Suppressor macrophage treated with lipopolysaccharide for 1 hour (primary cell): Measurements from ENCODE around the gene UBALD2.
"Not testable (repeated sequence)": the region's sequence is repeated elsewhere in the genome, so short reads cannot be mapped to it uniquely, and the experiment has no call there.

Experiments used
- DNase-seq, 3 donors: peaks; one replicate each; pipeline ENCODE4 v3.0.0-alpha.2; 2020 to 2022

UBALD2 gene

DNA sequence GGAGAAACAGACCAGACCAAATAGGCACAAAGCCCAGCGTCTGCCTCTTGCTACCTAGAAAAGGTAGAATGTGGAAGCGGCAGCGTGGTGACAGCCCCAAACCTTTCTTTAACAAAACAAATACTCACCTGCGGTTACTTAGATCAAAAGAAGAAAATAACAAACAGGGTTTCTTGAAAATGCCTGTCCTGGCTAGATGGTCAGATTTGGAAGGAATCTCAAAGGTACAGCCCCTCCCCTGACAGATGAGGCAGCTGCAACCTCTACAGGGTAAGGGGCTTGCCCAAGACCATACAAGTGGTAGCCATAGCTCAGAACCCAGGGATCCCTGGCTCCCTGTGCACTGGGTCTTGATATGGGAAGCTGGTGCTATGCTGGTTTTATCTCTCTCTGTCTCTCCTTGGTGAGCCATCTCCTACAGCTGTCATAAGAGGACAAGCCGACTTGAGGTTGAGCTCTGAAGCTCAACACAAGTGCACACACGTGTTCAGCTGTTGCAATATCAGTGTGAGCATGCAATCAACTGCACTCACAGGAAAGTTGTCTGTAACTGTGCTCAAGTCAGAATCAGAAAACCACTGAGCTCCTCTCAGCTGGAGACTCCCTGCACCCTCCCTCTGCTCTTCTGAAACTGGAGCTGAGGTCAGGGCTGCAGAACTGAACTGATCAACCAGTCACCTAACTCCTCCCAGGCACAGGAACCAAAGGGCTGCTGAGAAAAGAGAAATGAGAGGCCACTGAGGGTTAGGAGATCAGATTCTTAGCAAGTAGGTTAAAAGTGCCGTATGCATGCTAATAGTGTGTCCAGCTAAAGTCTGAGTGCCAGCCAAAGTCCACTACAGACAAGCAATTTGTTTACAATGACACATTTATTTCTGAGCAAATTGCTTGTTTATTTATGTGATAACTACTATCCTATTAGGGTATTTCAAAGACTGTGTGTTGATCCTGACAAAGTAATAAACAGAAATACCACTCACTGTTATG is 18.8 kb upstream of the UBALD2 start:
- peak; percentile 65 to 75 (median 70) for DNase-seq

DNA sequence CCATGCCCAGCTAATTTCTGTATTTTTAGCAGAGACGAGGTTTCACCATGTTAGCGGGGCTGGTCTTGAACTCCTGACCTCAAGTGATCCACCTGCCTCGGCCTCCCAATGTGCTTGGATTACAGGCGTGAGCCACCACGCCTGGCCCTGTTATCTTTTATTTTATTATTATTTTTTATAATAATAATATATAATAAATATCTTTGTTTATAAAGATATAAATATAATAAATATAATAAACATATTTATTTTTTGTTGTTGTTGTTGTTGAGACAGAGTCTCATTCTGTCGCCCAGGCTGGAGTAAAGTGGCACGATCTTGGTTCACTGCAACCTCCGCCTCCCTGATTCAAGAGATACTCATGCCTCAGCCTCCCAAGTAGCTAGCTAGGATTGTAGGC is 17.8 kb upstream of the UBALD2 start:
- DNase-seq, result no peak

GRCh38 chr17:76248013-76248782 is 16.9 kb upstream of the UBALD2 start:
- no peak for DNase-seq

- DNase-seq, result no peak
Measured at GRCh38 chr17:76250141-76250540, 15.0 kb upstream of the UBALD2 start.

DNA sequence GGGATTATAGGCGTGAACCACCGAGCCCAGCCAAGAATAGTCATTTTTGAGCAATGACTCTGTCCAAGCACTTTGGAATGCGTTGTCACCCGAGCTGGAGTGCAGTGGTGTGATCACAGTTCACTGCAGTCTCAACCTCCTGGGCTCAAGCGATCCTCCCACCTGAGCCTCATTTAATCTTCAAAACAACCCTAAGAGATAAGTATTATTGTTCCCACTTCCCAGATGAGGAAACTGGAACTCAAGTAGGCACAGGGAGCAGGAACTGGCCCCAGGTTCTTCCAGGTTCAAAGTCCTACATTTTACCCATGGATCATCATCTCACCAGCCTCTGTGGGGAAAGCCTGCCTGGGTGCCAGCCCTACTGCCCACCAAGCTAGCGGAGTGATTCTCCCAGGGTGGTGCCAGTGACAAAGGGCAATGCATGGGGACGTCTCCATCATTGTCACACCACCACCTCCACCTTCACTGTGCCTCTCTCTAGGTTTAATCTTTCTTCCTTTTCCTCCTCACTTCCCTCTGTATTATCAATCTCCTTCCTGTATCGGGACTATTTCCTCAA is 13.6 kb upstream of the UBALD2 start:
- no peak for DNase-seq

DNA sequence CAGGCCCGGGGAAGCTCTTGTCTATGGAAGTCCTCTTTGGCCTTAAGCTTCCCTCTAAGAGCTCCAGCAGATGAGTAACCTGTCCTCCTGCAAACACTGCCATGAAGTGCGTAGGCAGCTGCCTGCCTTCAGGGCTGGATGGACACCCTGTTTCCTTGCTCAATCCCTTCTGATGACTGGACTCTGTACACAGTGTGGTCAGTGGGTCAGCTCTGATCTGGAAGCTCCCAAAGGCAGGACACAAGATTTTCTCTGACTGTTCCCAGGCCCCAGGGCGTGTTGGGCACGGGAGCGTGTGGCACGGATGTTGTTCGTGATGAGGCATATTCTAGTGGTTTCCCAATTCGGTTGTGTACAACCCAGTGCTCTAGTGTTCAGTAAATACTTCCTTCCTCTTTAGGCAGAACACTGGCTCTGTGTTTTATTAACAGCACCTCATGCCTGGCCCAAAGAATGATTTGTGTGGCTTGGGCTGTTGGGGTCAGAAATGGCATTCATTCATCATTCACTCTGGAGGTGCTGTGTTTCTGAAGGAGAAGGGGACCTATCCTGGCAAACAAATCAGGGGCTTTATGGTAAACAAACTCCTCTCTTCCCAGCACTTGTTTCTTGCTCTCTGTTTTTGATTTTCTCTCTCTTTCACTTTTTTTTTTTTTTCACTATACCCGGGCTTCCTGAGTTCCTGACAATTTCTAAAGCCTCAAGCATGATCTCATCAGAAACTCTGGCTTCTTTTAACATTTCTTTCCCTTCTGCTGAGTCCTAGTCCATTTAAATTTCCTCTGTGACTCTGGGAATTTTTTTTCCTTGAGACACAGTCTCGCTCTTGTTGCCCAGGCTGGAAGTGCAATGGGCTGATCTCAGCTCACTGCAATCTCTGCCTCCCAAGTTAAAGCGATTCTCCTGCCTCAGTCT is 12.9 kb upstream of the UBALD2 start:
- DNase-seq, result peak; percentile 94 to 99 (median 97)

DNA sequence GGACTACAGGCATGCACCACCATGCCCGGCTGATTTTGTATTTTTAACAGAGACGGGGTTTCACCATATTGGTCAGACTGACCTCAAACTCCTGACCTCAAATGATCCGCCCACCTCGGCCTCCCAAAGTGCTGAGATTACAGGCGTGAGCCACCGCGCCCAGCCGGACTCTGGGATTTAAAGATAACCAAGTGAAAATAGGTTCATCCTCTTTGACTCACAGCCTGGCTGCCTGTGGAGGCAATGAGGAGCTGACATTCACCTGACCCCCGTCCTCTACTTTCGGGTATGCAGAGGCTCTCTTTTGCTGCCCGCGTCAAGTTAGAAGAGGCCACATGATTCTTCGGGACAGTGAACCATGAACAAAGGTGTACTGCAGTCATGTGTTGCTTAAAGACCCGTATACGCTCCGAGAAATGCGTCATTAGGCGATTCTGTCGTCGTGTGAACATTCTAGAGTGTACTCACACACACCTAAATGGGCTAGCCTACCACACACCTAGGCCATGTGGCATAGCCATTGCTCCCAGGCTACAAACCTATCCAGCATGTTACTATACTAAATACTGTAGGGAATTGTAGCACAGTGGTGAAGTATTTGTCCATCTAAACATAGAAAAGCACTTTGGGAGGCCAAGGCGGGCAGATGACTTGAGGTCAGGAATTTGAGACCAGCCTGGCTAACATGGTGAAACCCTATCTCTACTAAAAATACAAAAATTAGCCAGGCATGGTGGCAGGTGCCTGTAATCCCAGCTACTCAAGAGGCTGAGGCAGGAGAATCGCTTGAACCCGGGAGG is 12.0 kb upstream of the UBALD2 start:
- peak in 2 of 3 donors; percentile 39 to 45 for DNase-seq

DNA sequence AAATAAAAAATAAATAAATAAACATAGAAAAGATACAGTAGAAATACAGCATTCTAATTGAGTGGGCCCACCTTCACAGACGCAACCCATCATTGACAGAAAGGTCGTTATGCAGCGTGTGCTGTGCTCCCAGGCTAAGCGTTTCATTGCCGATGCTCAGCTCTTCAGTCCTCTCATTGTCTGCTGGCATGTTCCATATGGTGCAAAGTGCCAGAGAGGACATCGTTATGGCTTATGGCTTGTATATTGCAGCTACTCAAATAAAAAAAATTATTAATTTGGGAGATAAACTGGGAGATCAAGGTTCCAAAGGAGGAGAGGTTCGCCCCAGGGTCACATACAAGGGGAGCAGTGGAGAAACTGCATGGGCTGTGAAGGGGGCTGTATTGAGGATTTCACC is 11.3 kb upstream of the UBALD2 start:
- DNase-seq, result no peak

DNA sequence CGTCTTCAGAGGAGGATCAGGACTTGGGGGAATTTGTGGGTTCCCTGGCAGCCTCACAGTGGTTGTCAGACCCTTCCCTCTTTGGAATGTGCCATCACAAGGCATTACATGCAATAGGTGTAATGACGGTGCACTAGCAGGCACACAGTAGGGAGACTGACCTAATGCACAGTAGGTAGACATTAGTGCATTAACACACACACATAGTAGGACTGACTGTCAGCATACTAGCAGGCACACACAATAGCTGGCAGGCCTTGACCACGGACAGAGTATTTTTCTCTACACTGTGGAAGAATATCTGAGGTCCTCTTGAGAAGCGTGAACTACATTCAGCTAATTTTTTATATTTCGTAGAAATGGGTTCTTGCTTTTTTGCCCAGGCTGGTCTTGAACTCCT is 10.9 kb upstream of the UBALD2 start:
- no peak for DNase-seq

- peak in 1 of 3 donors; percentile 52 for DNase-seq
Measured at GRCh38 chr17:76255801-76256429, 9.2 kb upstream of the UBALD2 start.

- DNase-seq, result not testable (repeated sequence)
Measured at GRCh38 chr17:76256430-76257050, 8.6 kb upstream of the UBALD2 start.

- DNase-seq, result no peak
Measured at GRCh38 chr17:76260220-76260619, 4.9 kb upstream of the UBALD2 start.

- DNase-seq, result no peak
Measured at GRCh38 chr17:76260669-76261068, 4.5 kb upstream of the UBALD2 start.

DNA sequence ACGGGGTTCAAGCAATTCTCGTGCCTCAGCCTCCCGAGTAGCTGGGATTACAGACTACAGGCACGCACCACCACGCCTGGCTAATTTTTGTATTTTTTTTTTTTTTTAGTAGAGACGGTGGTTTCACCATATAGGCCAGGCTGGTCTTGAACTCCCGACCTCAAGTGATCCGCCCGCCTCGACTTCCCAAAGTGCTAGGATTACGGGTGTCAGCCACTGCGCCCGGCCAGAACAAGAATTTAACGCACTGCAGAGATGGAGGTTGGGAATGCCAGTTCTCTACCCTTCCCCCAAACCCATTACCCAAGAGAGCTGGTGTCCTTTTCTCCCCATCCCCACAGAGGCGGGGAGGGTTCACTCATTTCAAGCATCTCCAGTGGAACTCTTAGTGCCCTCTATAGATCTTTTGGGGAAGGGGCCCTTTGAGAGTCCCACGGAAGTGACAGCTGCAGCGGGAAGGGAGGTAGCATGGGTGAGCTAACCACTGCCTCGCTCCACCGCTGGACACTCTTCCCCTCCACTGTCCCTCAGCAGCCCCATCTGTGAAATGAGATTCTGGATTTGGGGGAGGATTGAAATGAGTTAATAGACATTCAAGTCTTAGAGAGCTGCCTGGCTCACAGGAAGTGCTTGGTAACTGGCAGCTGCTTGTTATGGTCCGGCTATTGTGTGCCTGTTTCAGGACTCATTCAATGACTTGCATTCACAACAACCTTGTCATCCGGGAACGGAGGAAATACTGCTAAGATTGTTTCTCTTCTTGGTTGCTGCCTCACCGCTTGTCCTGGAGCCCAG is 3.5 kb upstream of the UBALD2 start:
- peak in 1 of 3 donors; percentile 35 for DNase-seq

GRCh38 chr17:76262732-76263344 is 2.3 kb upstream of the UBALD2 start:
- peak; percentile 86 to 90 (median 90) for DNase-seq

- DNase-seq, result no peak
Measured at GRCh38 chr17:76263896-76264295, 1.3 kb upstream of the UBALD2 start.

DNA sequence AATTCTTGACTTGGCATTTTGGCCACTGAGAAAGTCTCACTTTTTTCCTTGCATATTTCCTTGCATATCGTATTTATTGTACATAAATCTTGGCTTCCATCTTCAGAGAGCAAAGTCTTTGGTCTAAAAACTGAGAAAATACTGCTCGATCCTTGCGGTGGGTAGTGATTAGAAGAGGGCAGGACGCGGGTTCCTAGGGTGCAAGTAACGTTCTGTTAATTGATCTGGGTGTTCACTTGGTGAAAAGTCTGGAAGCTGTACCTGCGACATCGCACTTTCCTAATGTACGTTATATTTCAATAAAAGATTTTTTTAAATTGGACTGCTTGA is 758 bp upstream of the UBALD2 start:
- DNase-seq, result no peak

DNA sequence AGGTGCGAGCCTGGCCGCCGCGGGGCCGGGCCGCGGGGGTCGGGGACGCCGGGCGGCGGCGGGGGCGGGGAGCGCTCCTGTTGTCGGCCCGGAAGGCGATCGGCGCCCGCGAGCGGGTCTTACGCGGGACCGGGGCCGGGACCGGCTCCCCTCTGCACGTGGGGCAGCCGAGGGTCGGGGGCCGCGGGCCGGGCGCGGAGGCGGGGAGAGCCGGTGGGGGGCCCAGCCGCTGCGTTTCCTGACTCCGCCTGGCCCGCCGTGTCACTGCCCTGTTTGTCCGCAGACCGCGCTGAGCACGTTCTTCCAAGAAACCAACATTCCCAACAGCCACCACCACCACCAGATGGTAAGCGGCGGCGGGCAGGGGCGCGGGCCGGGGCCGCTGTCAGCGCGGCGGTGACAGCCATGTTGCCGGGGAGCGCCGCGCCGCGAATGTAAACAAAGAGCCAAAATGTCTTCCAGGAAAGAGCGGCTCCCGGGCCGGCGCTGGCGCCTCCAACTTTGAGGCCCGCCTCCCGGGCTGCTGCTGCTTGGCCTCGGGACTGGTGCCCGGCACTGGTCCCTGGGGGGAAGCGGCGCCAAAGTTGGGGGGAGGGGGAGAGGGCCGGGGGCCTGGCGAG is 586 bp downstream of the UBALD2 start:
- DNase-seq, result peak; percentile 52 to 77 (median 63)
